Brain microvascular endothelial cell (primary cell): Measurements from ENCODE around the gene MTOR.

Experiments used
- DNase-seq: peaks from one replicate; pipeline ENCODE4 v3.0.0-alpha.2; 2020
- H3K27ac ChIP-seq: fragments of 250-450 bp; sonication (Bioruptor Pico); 2 replicates; pipeline ENCODE4 v1.5.1; 2020; ENCODE audit warnings: mild to moderate bottlenecking, moderate library complexity
- H3K27me3 ChIP-seq: fragments of 250-450 bp; sonication (Bioruptor Pico); replicated peaks from 2 replicates; pipeline ENCODE4 v1.5.1; 2020; ENCODE audit warnings: mild to moderate bottlenecking
- H3K36me3 ChIP-seq: fragments of 250-450 bp; sonication (Bioruptor Pico); replicated peaks from 2 replicates; pipeline ENCODE4 v1.5.1; 2020; ENCODE audit warnings: mild to moderate bottlenecking
- H3K4me3 ChIP-seq: 2 replicates; pipeline ENCODE4 v1.5.1; 2011; ENCODE audit warnings: low read depth, mild to moderate bottlenecking, control low read depth, low read length, moderate library complexity
- CTCF ChIP-seq: IDR thresholded peaks from 2 replicates; pipeline ENCODE4 v1.5.1; 2011; ENCODE audit warnings: low read depth, mild to moderate bottlenecking, moderate library complexity, low read length, control low read depth, inconsistent platforms; ENCODE audit errors: missing control alignments
- in situ Hi-C: cut with HindIII; loops from 2 replicates; pipeline ENCODE4 v1.10.0; 2017; ENCODE audit warnings: low sequenced_read_pairs, low pct_ligation_motif_present

Gene MTOR

DNA sequence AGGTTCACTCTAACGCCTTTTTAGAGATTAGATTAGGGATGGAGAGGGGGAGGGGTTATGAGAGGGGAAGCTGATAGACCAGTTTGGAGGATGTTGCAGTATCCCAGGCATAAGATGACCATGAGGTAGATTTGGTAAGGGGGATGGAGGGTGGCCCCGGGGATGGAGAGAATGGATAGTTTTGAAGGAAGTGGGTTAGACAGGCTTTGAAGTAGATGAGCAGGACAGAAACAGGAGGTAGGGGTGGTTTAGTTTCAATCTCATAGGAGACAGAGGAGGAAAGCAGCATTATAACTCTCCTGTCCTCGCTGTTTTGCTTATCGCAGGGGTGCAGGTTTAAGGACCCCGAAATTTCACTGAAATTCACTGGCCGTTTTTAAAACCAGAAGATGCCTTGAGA is 22.4 kb upstream of the MTOR start:
- no peak overlapping the region for H3K27ac ChIP-seq
- no peak for DNase-seq
- no peaks in the 10 kb centered on the region for H3K36me3 ChIP-seq
- in situ Hi-C loops, result no loop called here
- no peak for TF ChIP-seq CTCF
- H3K4me3 ChIP-seq, result no peak overlapping the region
- no peaks in the 10 kb centered on the region for H3K27me3 ChIP-seq

GRCh38 chr1:11283151-11283550 is 20.8 kb upstream of the MTOR start:
- in situ Hi-C loops, result no loop called here
- Histone ChIP-seq H3K27me3 (no peaks in the 10 kb centered on the region), H3K36me3 (peaks cover 2% of the 10 kb centered on the region), H3K27ac (no peak overlapping the region), H3K4me3 (no peak overlapping the region)
- no peak for DNase-seq
- TF ChIP-seq CTCF, result no peak

DNA sequence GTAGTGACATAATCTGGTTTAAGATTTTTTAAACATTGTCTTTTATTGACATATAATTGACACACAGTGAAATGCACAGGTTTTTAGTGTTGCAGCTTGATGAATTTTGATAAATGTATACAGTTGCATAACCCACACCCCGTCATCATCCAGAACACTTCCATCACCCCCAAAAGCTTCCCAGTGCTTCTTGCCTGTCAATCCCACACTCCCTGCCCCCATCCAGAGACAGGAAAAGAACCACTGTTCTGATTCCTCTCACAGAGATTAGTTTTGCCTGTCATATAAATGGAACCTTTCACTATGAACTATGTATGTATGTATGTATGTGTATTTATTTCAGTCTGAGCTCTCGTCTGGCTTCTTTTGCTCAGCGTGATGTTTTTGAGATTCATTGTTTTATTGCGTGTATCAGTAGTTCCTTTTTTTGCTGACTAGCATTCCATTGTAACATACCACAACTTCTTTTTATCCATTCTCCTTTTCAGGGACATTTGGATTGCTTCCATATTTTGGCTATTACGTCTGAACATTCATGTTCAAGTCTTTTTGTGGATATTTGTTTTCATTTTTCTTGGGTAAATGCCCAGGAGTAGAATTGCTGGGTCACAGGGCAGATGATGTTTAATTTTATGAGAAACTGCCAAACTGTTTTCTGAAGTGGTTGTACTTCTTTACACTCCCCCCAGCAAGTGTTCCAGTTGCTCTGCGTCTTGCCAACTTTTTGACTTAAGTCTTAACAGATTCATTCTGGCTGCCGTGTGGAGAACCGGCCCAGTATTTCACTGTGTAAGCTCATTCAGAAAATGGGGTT is 19.4 kb upstream of the MTOR start:
- peak; percentile 66 for DNase-seq

DNA sequence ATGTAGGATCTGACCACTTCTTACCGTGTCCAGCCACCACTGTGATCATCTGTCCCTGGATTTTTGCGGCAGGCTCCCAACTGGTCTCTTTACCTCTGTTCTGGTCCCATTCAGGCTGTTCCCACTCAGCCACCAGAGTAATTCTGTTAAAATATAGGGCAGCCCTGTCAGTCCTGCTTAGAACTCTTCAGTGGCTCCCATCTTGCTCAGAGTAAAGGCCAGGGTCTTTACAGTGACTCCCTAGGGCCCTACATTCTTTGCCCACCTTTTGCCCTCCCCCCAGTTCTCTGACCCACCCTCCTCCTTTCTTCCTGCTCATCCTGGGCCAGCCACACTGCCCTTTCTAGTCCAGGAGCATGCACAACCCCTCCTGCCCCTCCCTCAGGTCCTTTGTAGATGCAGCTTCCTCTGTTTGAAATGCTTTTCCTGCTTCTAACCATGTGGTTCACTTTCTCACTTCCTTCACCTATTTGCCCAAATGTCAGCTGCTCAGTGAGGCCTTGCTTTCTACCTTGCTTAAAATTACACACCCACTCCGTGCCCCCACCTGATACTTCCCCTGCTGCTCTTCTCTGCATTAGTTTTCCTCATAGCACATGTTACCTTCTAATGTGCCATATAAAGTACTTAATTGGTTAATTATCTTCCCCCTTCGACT is 18.5 kb upstream of the MTOR start:
- Histone ChIP-seq H3K27me3 (no peaks in the 10 kb centered on the region), H3K36me3 (peaks cover 2% of the 10 kb centered on the region), H3K4me3 (no peak overlapping the region), H3K27ac (no peak overlapping the region)
- TF ChIP-seq CTCF, result no peak
- no peak for DNase-seq
- in situ Hi-C loops, result no loop called here

More for the DNA sequence above, 19.4 kb upstream of the MTOR start:
- peak overlapping the region; percentile 52 for H3K27ac ChIP-seq
- peaks cover 2% of the 10 kb centered on the region for H3K36me3 ChIP-seq
- in situ Hi-C loops, result no loop called here
- no peak overlapping the region for H3K4me3 ChIP-seq
- no peaks in the 10 kb centered on the region for H3K27me3 ChIP-seq
- TF ChIP-seq CTCF, result no peak

DNA sequence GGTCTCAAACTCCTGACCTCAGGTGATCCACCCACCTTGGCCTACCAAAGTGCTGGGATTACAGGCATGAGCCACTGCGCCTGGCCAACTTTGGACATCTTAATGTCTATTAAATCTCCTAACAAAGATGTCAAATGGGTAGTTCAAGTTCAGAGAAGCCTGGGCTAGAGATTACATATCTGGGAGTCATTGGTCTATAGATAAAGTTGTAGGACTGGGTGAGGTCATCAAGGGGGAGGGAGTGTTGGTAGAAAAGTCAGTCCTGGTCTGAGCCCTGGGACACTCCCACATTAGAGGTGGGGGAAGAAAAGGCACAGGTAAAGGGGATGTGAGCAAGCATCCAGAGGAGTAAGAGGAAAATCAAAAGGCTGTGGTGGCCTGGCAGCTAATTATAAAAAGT is 17.3 kb upstream of the MTOR start:
- TF ChIP-seq CTCF, result no peak
- Histone ChIP-seq H3K4me3 (no peak overlapping the region), H3K27me3 (no peaks in the 10 kb centered on the region), H3K27ac (no peak overlapping the region), H3K36me3 (peaks cover 2% of the 10 kb centered on the region)
- in situ Hi-C loops, result no loop called here
- no peak for DNase-seq
